Thyroid gland (tissue), 4 donors: ENCODE data around the gene USP15. TPM values are rescaled to one million over a fixed set of nuclear protein-coding genes. Genes with fewer than 3 reads are reported as not detected.

ENCODE experiments used
- DNase-seq, 2 donors: peaks; one replicate each; pipeline ENCODE4 v3.0.0-alpha.2; 2019
- H3K27ac ChIP-seq, 3 donors: fragments of 200-600 bp; sonication (generic); 1 replicate in 2 of 3; 2 replicates in 1 of 3; pipeline ENCODE4 v1.5.1; 2016 to 2019; ENCODE audit warnings: mild to moderate bottlenecking in 1 of 3, moderate library complexity in 1 of 3
- H3K27me3 ChIP-seq: fragments of 200-600 bp; sonication (generic); one replicate; pipeline ENCODE4 v1.5.1; 2019
- H3K36me3 ChIP-seq, 2 donors: fragments of 200-600 bp; sonication (generic); one replicate each; pipeline ENCODE4 v1.5.1; 2016 to 2019
- H3K4me1 ChIP-seq, 2 donors: fragments of 200-600 bp; sonication (generic); one replicate each; pipeline ENCODE4 v1.5.1; 2017 to 2019
- H3K4me3 ChIP-seq, 3 donors: fragments of 200-600 bp; sonication (generic); replicated peaks in 1 of 3; 1 replicate in 2 of 3; 2 replicates in 1 of 3; pipeline ENCODE4 v1.5.1; 2016; ENCODE audit warnings: mild to moderate bottlenecking in 1 of 3
- H3K9me3 ChIP-seq: fragments of 200-600 bp; sonication (generic); one replicate; pipeline ENCODE4 v1.5.1; 2017
- CTCF ChIP-seq, 6 experiments: fragments of 200-600 bp in 3 of 6; fragments of 450-650 bp in 3 of 6; sonication (generic) in 3 of 6; IDR thresholded peaks; one replicate each; pipeline ENCODE4 v1.5.1; 2016 to 2019; ENCODE audit warnings: antibody characterized with exemption in 6 of 6, mild to moderate bottlenecking in 2 of 6, inconsistent platforms in 1 of 6, moderate library complexity in 1 of 6
- POLR2A ChIP-seq, 2 donors: fragments of 450-650 bp; IDR thresholded peaks; one replicate each; pipeline ENCODE4 v1.6.1; 2017; ENCODE audit warnings: antibody characterized with exemption in 2 of 2, mild to moderate bottlenecking in 2 of 2, moderate library complexity in 1 of 2
- WGBS, 2 donors: methylation state at CpG; one replicate each; pipeline ENCODE4 v1.1.5; 2017; 5-methylcytosine and 5-hydroxymethylcytosine counted together
- intact Hi-C: fragments of 100-400 bp; cut with DNase I; formaldehyde crosslinking; loops from one replicate; pipeline ENCODE4 v1.15.1; 2023
- total RNA-seq, 4 donors: library from RNA; depleted of rRNA; stranded (reverse); fragments of >200 nt; gene quantifications; one replicate each; pipeline ENCODE4 v1.2.3, GENCODE V29; 2016

The USP15 gene
- total RNA-seq, 4 donors from 2014 or later: 57.3 to 139 (median 70.2) TPM

- TF ChIP-seq POLR2A (IDR thresholded peaks at IDR 0.05) (no peak), CTCF (IDR thresholded peaks at IDR 0.05) (no peak)
- intact Hi-C loops: no loop called here
- no peak for DNase-seq
Measured at GRCh38 chr12:62379723-62380045, 119.5 kb downstream of the USP15 start.

DNA sequence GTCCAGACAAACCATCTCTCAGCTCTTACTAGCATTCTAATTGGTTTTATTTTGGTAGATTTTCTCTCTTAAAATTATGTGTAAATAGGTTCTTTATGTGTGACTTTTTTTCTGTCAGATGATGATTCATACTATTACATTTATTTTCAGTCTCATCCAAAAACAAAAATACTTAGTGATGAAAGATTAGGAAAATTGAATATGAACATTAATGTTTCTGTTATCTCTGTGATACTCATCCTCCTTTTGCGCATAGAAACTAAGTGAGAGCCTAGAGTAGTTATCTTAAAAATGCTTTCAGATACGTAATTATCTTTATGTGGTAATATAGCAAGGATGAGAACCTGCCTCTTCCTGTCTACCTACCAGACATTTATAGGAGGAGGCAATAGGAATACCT, 122.3 kb downstream of the USP15 start:
- TF ChIP-seq POLR2A (IDR thresholded peaks at IDR 0.05): no peak
- no peak for TF ChIP-seq CTCF (IDR thresholded peaks at IDR 0.05)
- 94 to 97% methylated on average over 2 of the region's 2 CpGs for WGBS, 2 donors
- no peaks in the 10 kb centered on the region for H3K36me3 ChIP-seq
- no peak overlapping the region for H3K27ac ChIP-seq
- intact Hi-C loops: no loop called here
- no peak for DNase-seq
- no peaks in the 10 kb centered on the region for H3K9me3 ChIP-seq
- H3K4me3 ChIP-seq: no peak overlapping the region
- no peaks in the 10 kb centered on the region for H3K27me3 ChIP-seq
- H3K4me1 ChIP-seq: no peaks in the 10 kb centered on the region

More at GRCh38 chr12:62379723-62380045, 119.5 kb downstream of the USP15 start:
- H3K27me3 ChIP-seq: no peaks in the 10 kb centered on the region
- H3K9me3 ChIP-seq: no peaks in the 10 kb centered on the region
- no peak overlapping the region for H3K4me3 ChIP-seq
- no peak overlapping the region for H3K27ac ChIP-seq
- H3K36me3 ChIP-seq: no peaks in the 10 kb centered on the region
- H3K4me1 ChIP-seq: no peaks in the 10 kb centered on the region

DNA sequence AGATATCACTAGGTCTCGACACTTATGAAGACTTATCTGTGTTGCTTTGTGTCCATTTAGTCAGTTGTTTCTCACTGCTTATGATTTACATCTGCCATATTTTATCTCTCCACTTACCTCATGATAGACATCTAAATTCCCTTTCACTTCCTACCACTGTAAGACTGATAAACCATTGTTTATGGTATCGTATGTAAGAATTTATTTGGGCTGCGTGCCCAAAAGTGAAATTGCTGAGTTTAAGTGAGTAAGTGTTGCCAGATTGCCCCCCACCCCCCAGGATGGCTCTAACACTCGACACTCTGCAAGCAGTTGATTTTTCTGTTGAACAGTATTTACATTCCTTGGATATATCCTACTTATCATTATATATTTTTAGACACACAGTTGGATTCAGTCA, 136.5 kb downstream of the USP15 start:
- TF ChIP-seq POLR2A (IDR thresholded peaks at IDR 0.05) (no peak), CTCF (IDR thresholded peaks at IDR 0.05) (no peak)
- Histone ChIP-seq H3K9me3 (no peaks in the 10 kb centered on the region), H3K4me1 (no peaks in the 10 kb centered on the region), H3K27me3 (no peaks in the 10 kb centered on the region), H3K36me3 (peaks cover 16 to 31% of the 10 kb centered on the region in 2 donors), H3K4me3 (no peak overlapping the region), H3K27ac (no peak overlapping the region)
- WGBS, 2 donors: 93% methylated on average over 4 of the region's 4 CpGs
- intact Hi-C loops: no loop called here
- DNase-seq: no peak

DNA sequence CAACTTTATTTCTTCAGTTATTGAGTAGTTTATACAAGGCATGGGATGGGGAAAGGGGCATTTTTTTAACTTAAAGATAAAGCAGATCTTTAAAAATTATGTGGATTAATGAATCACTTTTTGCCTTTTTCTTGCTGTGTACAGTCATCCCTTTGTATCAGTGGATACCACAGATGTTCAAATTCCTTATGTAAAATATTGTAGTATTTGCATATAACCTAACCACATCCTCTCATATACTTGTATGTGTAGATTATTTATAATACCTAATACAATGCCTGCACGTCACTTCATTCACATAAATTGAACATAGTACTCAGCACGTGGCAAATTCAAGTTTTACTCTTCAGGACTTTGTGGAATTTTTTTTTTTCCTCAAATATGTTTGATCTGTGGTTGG, 139.9 kb downstream of the USP15 start:
- Histone ChIP-seq H3K4me1 (no peaks in the 10 kb centered on the region), H3K36me3 (peaks cover 10% of the 10 kb centered on the region in 2 donors), H3K4me3 (no peak overlapping the region), H3K9me3 (no peaks in the 10 kb centered on the region), H3K27ac (no peak overlapping the region), H3K27me3 (no peaks in the 10 kb centered on the region)
- WGBS, 2 donors: 94% methylated on average over 2 of the region's 2 CpGs
- intact Hi-C loops: no loop called here
- no peak for TF ChIP-seq POLR2A (IDR thresholded peaks at IDR 0.05)
- TF ChIP-seq CTCF (IDR thresholded peaks at IDR 0.05): no peak
- DNase-seq: no peak

GRCh38 chr12:62401631-62402030, 141.4 kb downstream of the USP15 start:
- TF ChIP-seq CTCF (IDR thresholded peaks at IDR 0.05) (no peak), POLR2A (IDR thresholded peaks at IDR 0.05) (no peak)
- H3K27me3 ChIP-seq: no peaks in the 10 kb centered on the region
- H3K36me3 ChIP-seq: peaks cover 8 to 10% of the 10 kb centered on the region in 2 donors
- H3K27ac ChIP-seq: no peak overlapping the region
- no peak overlapping the region for H3K4me3 ChIP-seq
- H3K9me3 ChIP-seq: no peaks in the 10 kb centered on the region
- no peak for DNase-seq
- H3K4me1 ChIP-seq: no peaks in the 10 kb centered on the region
- intact Hi-C loops: no loop called here
- 78 to 81% methylated on average over 3 of the region's 3 CpGs for WGBS, 2 donors
